HG03442 (cell line): ENCODE measurements around the gene MUC4.
"Not testable (repeated sequence)": the region's sequence is repeated elsewhere in the genome, so short reads cannot be mapped to it uniquely, and the experiment has no call there.

Experiments used
- ATAC-seq: cut with Tn5 transposase; IDR thresholded peaks from one replicate; pipeline ENCODE4 v1.9.1; 2021; ENCODE audit warnings: mild to moderate bottlenecking, moderate library complexity; ENCODE audit not compliant: unreplicated experiment

The MUC4 gene

GRCh38 chr3:195790901-195791300 lies 20.8 kb downstream of the MUC4 start:
- no peak for ATAC-seq

GRCh38 chr3:195788711-195789581 lies 22.8 kb downstream of the MUC4 start:
- ATAC-seq, result no peak

- not testable (repeated sequence) for ATAC-seq
Observed at GRCh38 chr3:195785781-195786405, 25.8 kb downstream of the MUC4 start.

GRCh38 chr3:195784031-195784430 lies 27.7 kb downstream of the MUC4 start:
- ATAC-seq, result not testable (repeated sequence)

GRCh38 chr3:195781236-195781635 lies 30.5 kb downstream of the MUC4 start:
- ATAC-seq, result not testable (repeated sequence)

- ATAC-seq, result no peak
Observed at GRCh38 chr3:195777975-195778374, 33.8 kb downstream of the MUC4 start.

- no peak for ATAC-seq
Observed at GRCh38 chr3:195774917-195775316, 36.8 kb downstream of the MUC4 start.

GRCh38 chr3:195773956-195774537 lies 37.7 kb downstream of the MUC4 start:
- ATAC-seq, result no peak

GRCh38 chr3:195771646-195772300 lies 40.0 kb downstream of the MUC4 start:
- no peak for ATAC-seq

- ATAC-seq, result not testable (repeated sequence)
Observed at GRCh38 chr3:195770841-195771645, 40.7 kb downstream of the MUC4 start.

- no peak for ATAC-seq
Observed at GRCh38 chr3:195770081-195770840, 41.5 kb downstream of the MUC4 start.

- ATAC-seq, result no peak
Observed at GRCh38 chr3:195769551-195769950, 42.2 kb downstream of the MUC4 start.

- ATAC-seq, result no peak
Observed at GRCh38 chr3:195768831-195769303, 42.9 kb downstream of the MUC4 start.

- ATAC-seq, result no peak
Observed at GRCh38 chr3:195768414-195768813, 43.3 kb downstream of the MUC4 start.

GRCh38 chr3:195767792-195768191 lies 43.9 kb downstream of the MUC4 start:
- ATAC-seq, result no peak

GRCh38 chr3:195766671-195767070 lies 45.1 kb downstream of the MUC4 start:
- ATAC-seq, result no peak

- ATAC-seq, result no peak
Observed at GRCh38 chr3:195764961-195765706, 46.6 kb downstream of the MUC4 start.

GRCh38 chr3:195763843-195764825 lies 47.6 kb downstream of the MUC4 start:
- no peak for ATAC-seq
